Measurements from ENCODE around the gene GHDC. TPM values are rescaled to one million over a fixed set of nuclear protein-coding genes. Genes with fewer than 3 reads are reported as not detected.

GHDC gene
- total RNA-seq, 1 experiment from 2014 or later, result 8.5 TPM

DNA sequence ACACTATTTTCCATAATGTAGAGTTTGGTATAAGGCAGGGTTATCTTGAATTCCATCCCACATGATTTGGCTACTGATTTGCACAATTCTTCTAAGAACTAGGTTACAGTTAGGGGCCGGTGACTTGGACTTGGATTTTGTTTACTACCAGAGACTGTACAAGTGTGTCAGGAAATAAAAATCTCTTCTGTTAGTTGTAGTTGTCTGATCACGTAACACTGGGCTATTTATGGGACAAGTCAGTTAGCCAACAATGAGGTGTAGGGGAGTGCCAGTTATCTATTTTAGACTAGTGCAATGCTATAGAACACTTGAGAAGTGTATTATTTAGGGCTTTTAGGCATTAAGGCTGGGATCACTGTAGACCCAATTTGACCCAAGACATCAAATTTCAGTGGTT is 39.7 kb upstream of the GHDC start:
- Histone ChIP-seq H2BK15ac (ENCODE audit: low read depth, low read length) (no peak overlapping the region), H2AK5ac (ENCODE audit: insufficient read length, low read length) (no peak overlapping the region), H3K4me2 (ENCODE audit: insufficient read depth, insufficient read length, low read length) (no peak overlapping the region), H2BK20ac (ENCODE audit: low read depth, low read length, poor library complexity, severe bottlenecking) (no peak overlapping the region), H2AFZ (ENCODE audit: low read length) (no peak overlapping the region), H3K27me3 (ENCODE audit: insufficient read depth, low read length) (no peaks in the 10 kb centered on the region), H3K23ac (ENCODE audit: insufficient read length, low read depth, low read length) (no peak overlapping the region), H3K4ac (ENCODE audit: low read depth, low read length) (no peak overlapping the region), H3K18ac (ENCODE audit: insufficient read length, low read depth, low read length) (no peak overlapping the region), H3K9me3 (ENCODE audit: control insufficient read depth, low read depth, low read length) (no peaks in the 10 kb centered on the region), H3K79me2 (ENCODE audit: insufficient read depth, low read length) (no peaks in the 10 kb centered on the region), H2BK12ac (ENCODE audit: insufficient read length, low read depth, low read length) (no peak overlapping the region), H4K5ac (ENCODE audit: insufficient read length, low read depth, low read length) (no peak overlapping the region), H3K9ac (ENCODE audit: extremely low read depth, insufficient read length, low read length) (no peak overlapping the region), H3K23me2 (ENCODE audit: insufficient read length, low read depth, low read length, poor library complexity, severe bottlenecking) (no peaks in the 10 kb centered on the region), H3K27ac (ENCODE audit: insufficient read length, low read depth, low read length) (no peak overlapping the region), H4K91ac (ENCODE audit: insufficient read length, low read depth, low read length) (no peak overlapping the region), H3K56ac (ENCODE audit: insufficient read length, low read depth, low read length) (no peak overlapping the region), H3K14ac (ENCODE audit: insufficient read depth, low read length) (no peak overlapping the region), H3T11ph (ENCODE audit: low read length) (no peak overlapping the region), H2BK5ac (ENCODE audit: insufficient read length, low read length) (no peak overlapping the region), H2BK120ac (ENCODE audit: low read depth, low read length, poor library complexity, severe bottlenecking) (no peak overlapping the region), H3K79me1 (ENCODE audit: insufficient read depth, low read depth, low read length, poor library complexity, severe bottlenecking) (no peaks in the 10 kb centered on the region), H4K20me1 (ENCODE audit: control insufficient read depth, insufficient read depth, insufficient read length) (no peaks in the 10 kb centered on the region), H4K8ac (replicated peaks; ENCODE audit: insufficient read length, low read depth, low read length) (no peak overlapping the region), H3K4me1 (ENCODE audit: insufficient read depth, low read length) (no peaks in the 10 kb centered on the region)
- no peak overlapping the region for H3K27ac Mint-ChIP-seq
- H3K9me3 Mint-ChIP-seq, result no peaks in the 10 kb centered on the region
- H3K27me3 Mint-ChIP-seq (ENCODE audit: low read depth), result no peaks in the 10 kb centered on the region
- no peak overlapping the region for H3K4me3 Mint-ChIP-seq
- H3K36me3 Mint-ChIP-seq (ENCODE audit: insufficient read depth in 1 of 3, low read depth in 3 of 3), result no peaks in the 10 kb centered on the region
- no CpG with 5 or more reads among the region's 2 CpGs for WGBS (ENCODE audit: extremely low coverage, insufficient read length, low lambda C conversion rate)
- TF ChIP-seq, protein P1, sequence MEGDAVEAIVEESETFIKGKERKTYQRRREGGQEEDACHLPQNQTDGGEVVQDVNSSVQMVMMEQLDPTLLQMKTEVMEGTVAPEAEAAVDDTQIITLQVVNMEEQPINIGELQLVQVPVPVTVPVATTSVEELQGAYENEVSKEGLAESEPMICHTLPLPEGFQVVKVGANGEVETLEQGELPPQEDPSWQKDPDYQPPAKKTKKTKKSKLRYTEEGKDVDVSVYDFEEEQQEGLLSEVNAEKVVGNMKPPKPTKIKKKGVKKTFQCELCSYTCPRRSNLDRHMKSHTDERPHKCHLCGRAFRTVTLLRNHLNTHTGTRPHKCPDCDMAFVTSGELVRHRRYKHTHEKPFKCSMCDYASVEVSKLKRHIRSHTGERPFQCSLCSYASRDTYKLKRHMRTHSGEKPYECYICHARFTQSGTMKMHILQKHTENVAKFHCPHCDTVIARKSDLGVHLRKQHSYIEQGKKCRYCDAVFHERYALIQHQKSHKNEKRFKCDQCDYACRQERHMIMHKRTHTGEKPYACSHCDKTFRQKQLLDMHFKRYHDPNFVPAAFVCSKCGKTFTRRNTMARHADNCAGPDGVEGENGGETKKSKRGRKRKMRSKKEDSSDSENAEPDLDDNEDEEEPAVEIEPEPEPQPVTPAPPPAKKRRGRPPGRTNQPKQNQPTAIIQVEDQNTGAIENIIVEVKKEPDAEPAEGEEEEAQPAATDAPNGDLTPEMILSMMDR (conservative IDR thresholded peaks at IDR 0.05), result no peak
- no peak for DNase-seq
- H3K4me1 Mint-ChIP-seq, result 0 out of 4 replicates have a peak, but pooled peaks cover 0 to 2% of the 10 kb centered on the region in 2 experiments
